Heart right ventricle (tissue), 16 donors: ENCODE results near the gene VCAN. TPM values are rescaled to one million over a fixed set of nuclear protein-coding genes. Genes with fewer than 3 reads are reported as not detected.
A peak's percentile ranks its signal among the peaks of the same experiment; 100 is the strongest.

Experiments used
- ATAC-seq, 8 donors: fragments of 200-7000 bp; cut with Tn5 transposase; one replicate each; pipeline ENCODE4 v1.9.1; 2020; ENCODE audit warnings: mild to moderate bottlenecking in 8 of 8, moderate library complexity in 8 of 8, moderate number of reproducible peaks in 1 of 8
- DNase-seq, 2 donors: peaks; one replicate each; pipeline ENCODE4 v3.0.0-alpha.2; 2020
- H3K27ac ChIP-seq, 10 donors: fragments of 200-600 bp; sonication (generic) in 2 of 10; one replicate each; pipeline versions ENCODE4 v1.5.0 to v1.8.0; 2020 to 2022; ENCODE audit warnings: mild to moderate bottlenecking in 3 of 10
- H3K27me3 ChIP-seq, 7 donors: fragments of 200-600 bp; one replicate each; pipeline ENCODE4 v1.8.0; 2021 to 2022; ENCODE audit warnings: mild to moderate bottlenecking in 2 of 7
- H3K36me3 ChIP-seq, 9 donors: fragments of 200-600 bp; sonication (generic) in 1 of 9; one replicate each; pipeline versions ENCODE4 v1.5.0 to v1.8.0; 2020 to 2022; ENCODE audit warnings: mild to moderate bottlenecking in 2 of 9
- H3K4me1 ChIP-seq, 9 donors: fragments of 200-600 bp; sonication (generic) in 1 of 9; one replicate each; pipeline versions ENCODE4 v1.5.0 to v1.8.0; 2020 to 2022; ENCODE audit warnings: mild to moderate bottlenecking in 4 of 9
- H3K4me3 ChIP-seq, 10 donors: fragments of 200-600 bp; sonication (generic) in 2 of 10; one replicate each; pipeline versions ENCODE4 v1.5.0 to v1.8.0; 2020 to 2022; ENCODE audit warnings: mild to moderate bottlenecking in 7 of 10, moderate library complexity in 2 of 10
- H3K9me3 ChIP-seq, 11 donors: fragments of 200-600 bp in 10 of 11; sonication (generic) in 2 of 11; one replicate each; pipeline versions ENCODE4 v1.5.0 to v1.8.0; 2013 to 2022; ENCODE audit warnings: mild to moderate bottlenecking in 2 of 11, control low read depth in 1 of 11, moderate library complexity in 1 of 11
- CTCF ChIP-seq, 9 donors: fragments of 200-600 bp; sonication (generic) in 2 of 9; IDR thresholded peaks; one replicate each; pipeline versions ENCODE4 v1.5.0 to v1.8.0; 2021 to 2022; ENCODE audit warnings: antibody characterized with exemption in 9 of 9, mild to moderate bottlenecking in 5 of 9, moderate library complexity in 1 of 9
- WGBS, 2 donors: extraction: QIAGEN DNeasy Blood & Tissue Kit; methylation state at CpG; one replicate each; pipeline ENCODE4 v1.1.7; 2013; ENCODE audit warnings: inconsistent platforms in 1 of 2; 5-methylcytosine and 5-hydroxymethylcytosine counted together
- intact Hi-C, 10 donors: fragments of 100-400 bp; cut with DNase I; formaldehyde crosslinking; loops; one replicate each; pipeline versions ENCODE4 v1.11.1 to v1.14.2; 2022
- polyA plus RNA-seq, 2 donors: library from polyadenylated mRNA; stranded (reverse); fragments of 200-250 nt; gene quantifications; one replicate each; pipeline ENCODE4 v1.2.3, GENCODE V29; 2013
- total RNA-seq, 10 donors: library from RNA; stranded (reverse); fragmentation: NEBNext Ultra II Directional in 3 of 10; extraction: Animal tissue kit (Norgen Biotek cat#: 25700) in 3 of 10; gene quantifications; one replicate each; pipeline versions ENCODE4 v1.2.1 to v1.2.4, GENCODE V29; 2021 to 2023
- donor health status: Arrhythmogenic right ventricular cardiomyopathy.
- donor health status: ischemic (EF 13 %, LVEDD 7.1; RV severe dilation, severe dysfunction).
- donor health status: healthy with polysubstance abuse.
- donor health status: DM: no; HTN: yes; CAD: no.
- donor health status: DM: no; HTN: no; CAD: no.
- donor health status: ischemic (EF 25% LVEDD 6.9; RV normal size, moderate dysfunction).
- donor health status: ischemic (EF 25% LVEDD 5.7; RV mildly dilated, moderate dysfunction).
- donor health status: healthy.
- donor health status: DM: yes; HTN: yes; CAD: no.
- donor health status: Ischemic cardiomyopathy.
- donor health status: ischemic (EF 35%, LVEDD 5.7; RV mildly dilated, moderate dysfunction).
- donor health status: nonischemic (EF 11% LVEDD 7.7; RV severe dilation, severe dysfunction).
- donor health status: DM: yes; HTN: yes; CAD: no.
- donor health status: PGD.
- donor health status: ischemic (EF 29% LVEDD 5.4; RV normal size, mild dysfunction).
- donor health status: nonischemic (EF 23%, LVEDD 6.1; RV moderate dilation, normal function).

VCAN gene
- total and polyA plus RNA-seq, 12 donors, result 10.6 to 93.7 (median 26.3) TPM

GRCh38 chr5:83531661-83532060 is 60.1 kb downstream of the VCAN start:
- ATAC-seq (no peak), DNase-seq (no peak)
- Histone ChIP-seq H3K27ac (no peak overlapping the region), H3K36me3 (peaks cover 0 to 23% (median 0%) of the 10 kb centered on the region in 9 donors), H3K27me3 (no peaks in the 10 kb centered on the region), H3K4me3 (no peak overlapping the region), H3K9me3 (no peaks in the 10 kb centered on the region), H3K4me1 (no peaks in the 10 kb centered on the region)
- WGBS, 2 donors, result 84 to 85% methylated on average over 1 of the region's 1 CpG
- intact Hi-C loops, result no loop called here
- no peak for TF ChIP-seq CTCF (IDR thresholded peaks at IDR 0.05)

GRCh38 chr5:83538786-83539462 is 67.4 kb downstream of the VCAN start:
- no peaks in the 10 kb centered on the region for H3K27me3 ChIP-seq
- DNase-seq, result no peak
- intact Hi-C loops, result no loop called here
- H3K4me3 ChIP-seq, result no peak overlapping the region
- no peak for TF ChIP-seq CTCF (IDR thresholded peaks at IDR 0.05)
- WGBS, 2 donors, result 81 to 87% methylated on average over 4 of the region's 4 CpGs
- peak overlapping the region in 1 of 10 donors; percentile 49 for H3K27ac ChIP-seq
- H3K9me3 ChIP-seq, result no peaks in the 10 kb centered on the region
- H3K36me3 ChIP-seq, result peaks cover 0 to 36% (median 0%) of the 10 kb centered on the region in 9 donors
- peaks cover 0 to 12% (median 0%) of the 10 kb centered on the region in 9 donors for H3K4me1 ChIP-seq
- no peak for ATAC-seq

- intact Hi-C loops, result no loop called here
- H3K9me3 ChIP-seq, result no peaks in the 10 kb centered on the region
- no peak for ATAC-seq
- TF ChIP-seq CTCF (IDR thresholded peaks at IDR 0.05), result no peak
- no peak overlapping the region for H3K4me3 ChIP-seq
- H3K4me1 ChIP-seq, result peaks cover 0 to 12% (median 0%) of the 10 kb centered on the region in 9 donors
- H3K27ac ChIP-seq, result peak overlapping the region in 1 of 10 donors; percentile 49
- H3K27me3 ChIP-seq, result no peaks in the 10 kb centered on the region
- DNase-seq, result no peak
- 95 to 98% methylated on average over 1 of the region's 1 CpG for WGBS, 2 donors
- peaks cover 0 to 36% (median 0%) of the 10 kb centered on the region in 9 donors for H3K36me3 ChIP-seq
Measured at GRCh38 chr5:83539463-83539790, 67.9 kb downstream of the VCAN start.

GRCh38 chr5:83540105-83540504 is 68.6 kb downstream of the VCAN start:
- no peaks in the 10 kb centered on the region for H3K27me3 ChIP-seq
- ATAC-seq, result peak in 6 of 8 donors; percentile 21 to 83 (median 54)
- H3K27ac ChIP-seq, result no peak overlapping the region
- WGBS, 2 donors, result 86 to 89% methylated on average over 2 of the region's 2 CpGs
- H3K9me3 ChIP-seq, result no peaks in the 10 kb centered on the region
- no peak for TF ChIP-seq CTCF (IDR thresholded peaks at IDR 0.05)
- peaks cover 0 to 42% (median 0%) of the 10 kb centered on the region in 9 donors for H3K36me3 ChIP-seq
- H3K4me3 ChIP-seq, result no peak overlapping the region
- no peak for DNase-seq
- peaks cover 0 to 12% (median 0%) of the 10 kb centered on the region in 9 donors for H3K4me1 ChIP-seq
- intact Hi-C loops, result no loop called here
